Mesenchymal stem cell (in vitro differentiated cells and primary cell): Measurements from ENCODE around the gene HDAC4.

Source experiments
- DNase-seq: peaks from one replicate; pipeline ENCODE4 v3.0.0-alpha.2; 2013
- H2AFZ ChIP-seq: one replicate; pipeline ENCODE4 v1.6.1; 2013; ENCODE audit warnings: low read depth, mild to moderate bottlenecking, control low read depth, inconsistent platforms, low read length, moderate library complexity
- H2AK5ac ChIP-seq: 2 replicates; pipeline ENCODE4 v1.6.1; 2013; ENCODE audit warnings: low read length, moderate library complexity, mild to moderate bottlenecking, inconsistent platforms; ENCODE audit not compliant: severe bottlenecking
- H2BK120ac ChIP-seq: one replicate; pipeline ENCODE4 v1.6.1; 2013; ENCODE audit warnings: low read depth, mild to moderate bottlenecking, inconsistent platforms, low read length, moderate library complexity
- H2BK12ac ChIP-seq, 2 experiments: one replicate each; pipeline ENCODE4 v1.6.1; 2013; ENCODE audit warnings: inconsistent platforms in 2 of 2, low read length in 2 of 2, mild to moderate bottlenecking in 2 of 2, moderate library complexity in 2 of 2, control low read depth in 1 of 2
- H2BK15ac ChIP-seq: one replicate; pipeline ENCODE4 v1.6.1; 2013; ENCODE audit warnings: mild to moderate bottlenecking, low read depth, inconsistent platforms; ENCODE audit not compliant: poor library complexity, severe bottlenecking
- H2BK5ac ChIP-seq: 2 replicates; pipeline ENCODE4 v1.6.1; 2013; ENCODE audit warnings: low read depth, mild to moderate bottlenecking, low read length, control low read depth, inconsistent platforms; ENCODE audit not compliant: poor library complexity, severe bottlenecking
- H3K14ac ChIP-seq, 2 experiments: one replicate each; pipeline ENCODE4 v1.6.1; 2013; ENCODE audit warnings: inconsistent platforms in 2 of 2, low read length in 2 of 2, control low read depth in 1 of 2, mild to moderate bottlenecking in 1 of 2, moderate library complexity in 1 of 2
- H3K18ac ChIP-seq, 2 experiments: one replicate each; pipeline ENCODE4 v1.6.1; 2013; ENCODE audit warnings: inconsistent platforms in 2 of 2, low read length in 2 of 2, control low read depth in 1 of 2, low read depth in 1 of 2, mild to moderate bottlenecking in 1 of 2
- H3K23ac ChIP-seq, 2 experiments: one replicate each; pipeline ENCODE4 v1.6.1; 2013; ENCODE audit warnings: inconsistent platforms in 2 of 2, low read length in 2 of 2, mild to moderate bottlenecking in 2 of 2, moderate library complexity in 2 of 2, control low read depth in 1 of 2
- H3K27ac ChIP-seq: 2 replicates; pipeline ENCODE4 v1.5.1; 2013; ENCODE audit warnings: mild to moderate bottlenecking, moderate library complexity, low read length, control low read depth, inconsistent platforms; ENCODE audit not compliant: poor library complexity, severe bottlenecking
- H3K27me3 ChIP-seq, 2 experiments: 2 replicates each; pipeline versions ENCODE4 v1.6.1 to v1.7.0; 2013; ENCODE audit warnings: low read length in 2 of 2, mild to moderate bottlenecking in 2 of 2, moderate library complexity in 2 of 2, control low read depth in 1 of 2, inconsistent platforms in 1 of 2; ENCODE audit not compliant: control insufficient read depth in 1 of 2, insufficient read depth in 1 of 2
- H3K36me3 ChIP-seq, 2 experiments: 2 replicates each; pipeline versions ENCODE4 v1.6.1 to v1.7.0; 2013; ENCODE audit warnings: low read length in 2 of 2, control low read depth in 1 of 2, inconsistent platforms in 1 of 2, low read depth in 1 of 2, mild to moderate bottlenecking in 1 of 2; ENCODE audit not compliant: insufficient read depth in 2 of 2, control insufficient read depth in 1 of 2
- H3K4ac ChIP-seq, 2 experiments: one replicate each; pipeline ENCODE4 v1.6.1; 2013; ENCODE audit warnings: inconsistent platforms in 2 of 2, low read length in 2 of 2, mild to moderate bottlenecking in 2 of 2, moderate library complexity in 2 of 2, control low read depth in 1 of 2, low read depth in 1 of 2
- H3K4me1 ChIP-seq: 2 replicates; pipeline ENCODE4 v1.6.1; 2013; ENCODE audit warnings: low read depth, low read length, control low read depth; ENCODE audit not compliant: control insufficient read depth, insufficient read depth
- H3K4me2 ChIP-seq: 2 replicates; pipeline ENCODE4 v1.6.1; 2013; ENCODE audit warnings: low read length, mild to moderate bottlenecking, inconsistent platforms; ENCODE audit not compliant: poor library complexity, severe bottlenecking
- H3K4me3 ChIP-seq, 2 experiments: 2 replicates each; pipeline versions ENCODE4 v1.5.1 to v1.7.0; 2013; ENCODE audit warnings: low read length in 2 of 2, mild to moderate bottlenecking in 2 of 2, control low read depth in 1 of 2, low read depth in 1 of 2; ENCODE audit not compliant: insufficient read depth in 1 of 2
- H3K79me1 ChIP-seq: replicated peaks from 2 replicates; pipeline ENCODE4 v1.6.1; 2013; ENCODE audit warnings: mild to moderate bottlenecking, control low read depth, low read length, inconsistent platforms; ENCODE audit not compliant: poor library complexity, severe bottlenecking
- H3K9ac ChIP-seq: 2 replicates; pipeline ENCODE4 v1.7.0; 2013; ENCODE audit warnings: mild to moderate bottlenecking, low read length, moderate library complexity
- H3K9me3 ChIP-seq: 2 replicates; pipeline ENCODE4 v1.7.0; 2013; ENCODE audit warnings: mild to moderate bottlenecking, low read length; ENCODE audit not compliant: control insufficient read depth
- H4K8ac ChIP-seq: one replicate; pipeline ENCODE4 v1.6.1; 2013; ENCODE audit warnings: inconsistent platforms, mild to moderate bottlenecking, low read length, moderate library complexity
- H4K91ac ChIP-seq: one replicate; pipeline ENCODE4 v1.6.1; 2013; ENCODE audit warnings: mild to moderate bottlenecking, low read length, inconsistent platforms
- WGBS: methylation state at CpG from one replicate; pipeline ENCODE4 v1.1.7; 2013; ENCODE audit warnings: mixed read lengths; 5-methylcytosine and 5-hydroxymethylcytosine counted together

The HDAC4 gene

DNA sequence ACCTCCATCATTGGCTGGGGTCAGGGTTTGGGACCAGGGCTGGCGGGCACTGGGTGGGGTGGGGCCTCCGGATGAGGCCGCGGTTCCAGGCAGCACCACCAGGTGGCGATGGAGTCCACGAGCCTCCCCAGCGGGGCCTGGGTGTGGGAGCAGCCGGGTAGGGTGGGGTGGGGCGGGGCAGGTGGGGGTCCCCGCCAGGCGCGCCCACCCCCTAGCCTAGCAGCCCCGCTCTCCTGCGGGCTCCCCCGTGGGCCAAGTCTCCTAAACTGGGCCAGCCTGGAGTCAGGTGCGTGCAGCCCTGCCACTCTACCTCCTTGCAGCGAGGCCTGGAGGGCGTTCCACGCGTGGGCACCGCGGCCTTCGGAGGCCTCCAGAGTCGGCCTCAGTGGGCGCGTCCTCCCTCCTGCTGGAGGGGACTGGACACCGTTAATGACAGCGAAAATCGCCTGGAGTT, 365.4 kb downstream of the HDAC4 start:
- Histone ChIP-seq H2BK5ac (no peak overlapping the region), H3K4me1 (peaks cover 2% of the 10 kb centered on the region), H2BK15ac (no peak overlapping the region), H3K36me3 (no peaks in the 10 kb centered on the region), H3K4ac (no peak overlapping the region), H2AK5ac (no peak overlapping the region), H3K4me2 (no peak overlapping the region), H3K4me3 (no peak overlapping the region), H3K27me3 (peaks cover 18 to 24% of the 10 kb centered on the region in 2 experiments), H2BK12ac (no peak overlapping the region), H3K14ac (no peak overlapping the region), H3K23ac (no peak overlapping the region), H3K79me1 (no peaks in the 10 kb centered on the region), H3K18ac (no peak overlapping the region), H3K9ac (no peak overlapping the region), H2AFZ (no peak overlapping the region), H2BK120ac (no peak overlapping the region), H3K27ac (no peak overlapping the region), H3K9me3 (no peaks in the 10 kb centered on the region), H4K91ac (no peak overlapping the region), H4K8ac (no peak overlapping the region)
- 61% methylated on average over 18 of the region's 29 CpGs for WGBS
- DNase-seq: peak; percentile 16

DNA sequence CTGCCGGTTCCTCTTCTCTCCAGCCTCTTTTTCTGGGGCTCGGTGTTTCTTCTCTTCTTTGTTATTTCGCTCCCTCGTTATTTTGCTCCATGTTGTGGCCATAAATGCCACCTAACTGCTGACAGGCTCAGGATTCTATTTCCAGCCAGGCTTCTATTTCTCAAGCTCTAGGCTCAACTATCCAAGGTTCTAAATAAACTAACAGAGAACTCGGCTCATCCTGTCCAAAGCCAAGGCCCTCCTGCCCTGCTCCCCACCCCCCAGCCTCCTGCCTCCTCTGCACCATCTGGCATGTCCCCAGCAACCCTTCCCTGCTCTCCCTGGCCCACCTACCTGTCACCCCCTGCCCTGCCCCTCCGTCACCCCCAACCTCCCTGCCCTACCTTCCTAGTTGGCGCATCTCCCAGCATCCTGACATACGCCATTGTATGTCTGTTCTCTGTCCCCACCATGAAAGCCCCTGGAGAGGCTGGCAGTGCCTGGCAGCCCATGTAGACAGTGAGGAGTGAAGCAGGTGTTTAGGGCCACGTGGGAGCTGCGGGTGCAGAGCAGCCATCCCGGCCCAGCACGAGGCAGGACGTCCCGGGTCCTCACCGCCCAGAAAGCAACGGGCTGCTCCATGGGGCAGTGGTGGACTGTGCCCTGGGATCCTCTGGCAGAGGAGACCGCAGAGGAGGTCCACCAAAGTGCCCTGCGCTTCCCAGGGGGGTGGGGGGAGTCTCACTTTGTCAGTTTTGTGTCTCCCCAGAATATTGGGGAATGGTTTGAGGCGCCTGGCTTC, 366.1 kb downstream of the HDAC4 start:
- no peak overlapping the region for H3K4ac ChIP-seq

GRCh38 chr2:239033801-239034560, 366.8 kb downstream of the HDAC4 start:
- H3K4me1 ChIP-seq: peaks cover 2% of the 10 kb centered on the region
- no peak overlapping the region for H2AK5ac ChIP-seq
- H3K9ac ChIP-seq: no peak overlapping the region
- H2BK15ac ChIP-seq: no peak overlapping the region
- H3K4ac ChIP-seq: no peak overlapping the region
- no peaks in the 10 kb centered on the region for H3K36me3 ChIP-seq
- 87% methylated on average over 13 of the region's 13 CpGs for WGBS
- no peak overlapping the region for H3K23ac ChIP-seq
- H4K91ac ChIP-seq: no peak overlapping the region
- no peak overlapping the region for H3K4me2 ChIP-seq
- H3K18ac ChIP-seq: no peak overlapping the region
- no peak overlapping the region for H2AFZ ChIP-seq
- no peak overlapping the region for H4K8ac ChIP-seq
- DNase-seq: no peak
- H3K79me1 ChIP-seq: no peaks in the 10 kb centered on the region
- H3K9me3 ChIP-seq: no peaks in the 10 kb centered on the region
- H3K14ac ChIP-seq: no peak overlapping the region
- no peak overlapping the region for H3K4me3 ChIP-seq
- no peak overlapping the region for H2BK5ac ChIP-seq
- peaks cover 15 to 24% of the 10 kb centered on the region in 2 experiments for H3K27me3 ChIP-seq
- no peak overlapping the region for H3K27ac ChIP-seq
- no peak overlapping the region for H2BK12ac ChIP-seq
- no peak overlapping the region for H2BK120ac ChIP-seq

More for the DNA sequence above, 366.1 kb downstream of the HDAC4 start:
- no peak overlapping the region for H2AFZ ChIP-seq
- no peak for DNase-seq
- H2BK12ac ChIP-seq: no peak overlapping the region
- no peak overlapping the region for H4K91ac ChIP-seq
- no peak overlapping the region for H2AK5ac ChIP-seq
- no peak overlapping the region for H3K4me2 ChIP-seq
- no peak overlapping the region for H2BK15ac ChIP-seq
- no peak overlapping the region for H3K23ac ChIP-seq
- peaks cover 16 to 22% of the 10 kb centered on the region in 2 experiments for H3K27me3 ChIP-seq
- H3K79me1 ChIP-seq: no peaks in the 10 kb centered on the region
- no peak overlapping the region for H3K14ac ChIP-seq
- WGBS: 65% methylated on average over 17 of the region's 19 CpGs
- H4K8ac ChIP-seq: no peak overlapping the region
- H3K4me1 ChIP-seq: peaks cover 2% of the 10 kb centered on the region
- H3K9ac ChIP-seq: no peak overlapping the region
- H3K27ac ChIP-seq: no peak overlapping the region
- H2BK5ac ChIP-seq: no peak overlapping the region
- H3K4me3 ChIP-seq: no peak overlapping the region
- no peaks in the 10 kb centered on the region for H3K9me3 ChIP-seq
- no peaks in the 10 kb centered on the region for H3K36me3 ChIP-seq
- H3K18ac ChIP-seq: no peak overlapping the region
- H2BK120ac ChIP-seq: no peak overlapping the region

- Histone ChIP-seq H2BK120ac (no peak overlapping the region), H3K4me1 (peaks cover 8% of the 10 kb centered on the region), H3K18ac (no peak overlapping the region), H2BK15ac (no peak overlapping the region), H3K14ac (no peak overlapping the region), H3K36me3 (peaks cover 0 to 5% of the 10 kb centered on the region in 2 experiments), H3K4ac (no peak overlapping the region), H3K4me3 (no peak overlapping the region), H3K79me1 (no peaks in the 10 kb centered on the region), H3K9me3 (no peaks in the 10 kb centered on the region), H3K27ac (no peak overlapping the region), H4K91ac (no peak overlapping the region), H3K27me3 (peaks cover 9 to 32% of the 10 kb centered on the region in 2 experiments), H3K23ac (no peak overlapping the region), H2BK5ac (no peak overlapping the region), H3K4me2 (no peak overlapping the region), H2AFZ (no peak overlapping the region), H4K8ac (no peak overlapping the region), H3K9ac (no peak overlapping the region), H2BK12ac (no peak overlapping the region), H2AK5ac (no peak overlapping the region)
- WGBS: 81% methylated on average over 9 of the region's 9 CpGs
- DNase-seq: no peak
Measured at GRCh38 chr2:239029958-239030357, 370.9 kb downstream of the HDAC4 start.
